H1 (cell line): ENCODE data around the gene DOCK6. TPM values are rescaled to one million over a fixed set of nuclear protein-coding genes. Genes with fewer than 3 reads are reported as not detected.

Source experiments
- CTCF ChIA-PET: fragments of 300-600 bp; sonication (Branson Sonifier 250); formaldehyde crosslinking; loops from one replicate; lab custom pipeline; 2021; ENCODE audit not compliant: partially characterized antibody; lab: Charles Lee
- POLR2A ChIA-PET: fragments of 300-600 bp; sonication (Branson Sonifier 250); formaldehyde crosslinking; loops from one replicate; lab custom pipeline; 2021; ENCODE audit warnings: inconsistent platforms; ENCODE audit not compliant: partially characterized antibody; lab: Charles Lee
- DNase-seq, 2 experiments: peaks; one replicate each; pipeline versions ENCODE4 v3.0.0 to v3.0.0-alpha.2; 2010 to 2022; ENCODE audit warnings: low spot score in 2 of 2, low read depth in 1 of 2, mixed read lengths in 1 of 2
- FAIRE-seq: peaks from 2 replicates; lab custom pipeline; 2011; peaks lifted over from hg19 to GRCh38; lab: Jason Lieb, UNC
- H2AFZ ChIP-seq: 2 replicates; pipeline ENCODE4 v1.8.1; 2012; ENCODE audit warnings: low read length, inconsistent platforms
- H2AK5ac ChIP-seq: 2 replicates; pipeline ENCODE4 v1.6.1; 2013; ENCODE audit warnings: low read depth, low read length
- H2BK120ac ChIP-seq: replicated peaks from 2 replicates; pipeline ENCODE3; 2013; ENCODE audit warnings: low read depth, low read length, inconsistent platforms
- H2BK12ac ChIP-seq: 2 replicates; pipeline ENCODE4 v1.6.1; 2013; ENCODE audit warnings: low read depth, low read length
- H2BK15ac ChIP-seq: 2 replicates; pipeline ENCODE4 v1.6.1; 2013; ENCODE audit warnings: low read length
- H2BK20ac ChIP-seq: 2 replicates; pipeline ENCODE4 v1.6.1; 2013; ENCODE audit warnings: low read length
- H2BK5ac ChIP-seq: 2 replicates; pipeline ENCODE4 v1.6.1; 2013; ENCODE audit warnings: low read depth, low read length
- H3K14ac ChIP-seq: 2 replicates; pipeline ENCODE4 v1.6.1; 2013; ENCODE audit warnings: inconsistent platforms; ENCODE audit not compliant: insufficient read length
- H3K18ac ChIP-seq: 2 replicates; pipeline ENCODE4 v1.6.1; 2013; ENCODE audit warnings: low read length; ENCODE audit errors: extremely low read depth
- H3K23ac ChIP-seq: 2 replicates; pipeline ENCODE4 v1.6.1; 2013; ENCODE audit warnings: inconsistent platforms; ENCODE audit not compliant: insufficient read length
- H3K23me2 ChIP-seq: 2 replicates; pipeline ENCODE4 v1.6.1; 2013; ENCODE audit warnings: low read depth, low read length
- H3K27ac ChIP-seq: 2 replicates; pipeline ENCODE4 v1.6.1; 2011; ENCODE audit warnings: low read depth, low read length, inconsistent platforms
- H3K27me3 ChIP-seq, 4 experiments: replicated peaks in 1 of 4; 1 replicate in 1 of 4; 2 replicates in 3 of 4; pipeline versions ENCODE4 v1.6.1 to v1.8.1; 2011 to 2013; ENCODE audit warnings: low read length in 3 of 4, mild to moderate bottlenecking in 3 of 4, inconsistent platforms in 2 of 4, mixed read lengths in 2 of 4, moderate library complexity in 1 of 4; ENCODE audit not compliant: control insufficient read depth in 3 of 4, insufficient read depth in 3 of 4; ENCODE audit errors: extremely low read depth in 1 of 4
- H3K36me3 ChIP-seq, 4 experiments: 2 replicates each; pipeline versions ENCODE4 v1.6.1 to v1.8.1; 2011 to 2013; ENCODE audit warnings: mild to moderate bottlenecking in 4 of 4, low read length in 3 of 4, moderate library complexity in 2 of 4, control low read depth in 1 of 4, inconsistent platforms in 1 of 4; ENCODE audit not compliant: insufficient read depth in 4 of 4, control insufficient read depth in 2 of 4
- H3K4ac ChIP-seq: replicated peaks from 2 replicates; pipeline ENCODE3; 2013; ENCODE audit warnings: low read length, low read depth, mixed read lengths, inconsistent platforms; ENCODE audit not compliant: insufficient read length
- H3K4me1 ChIP-seq, 4 experiments: replicated peaks in 1 of 4; 1 replicate in 1 of 4; 2 replicates in 3 of 4; pipeline versions ENCODE4 v1.6.1 to v1.8.1; 2011 to 2013; ENCODE audit warnings: low read length in 3 of 4, inconsistent platforms in 2 of 4, mixed read lengths in 1 of 4; ENCODE audit not compliant: insufficient read depth in 4 of 4, control insufficient read depth in 3 of 4
- H3K4me2 ChIP-seq, 2 experiments: 2 replicates each; pipeline versions ENCODE4 v1.6.1 to v1.8.1; 2011 to 2013; ENCODE audit warnings: low read depth in 2 of 2, low read length in 2 of 2, control low read depth in 1 of 2, inconsistent platforms in 1 of 2, mild to moderate bottlenecking in 1 of 2; ENCODE audit not compliant: insufficient read depth in 1 of 2
- H3K4me3 ChIP-seq, 4 experiments: fragments of 200-600, 300-600 bp in 1 of 4; sonication (generic), shearing (Covaris generic), sonication (Bioruptor Twin) in 1 of 4; 2 replicates each; pipeline versions ENCODE4 v1.5.1 to v1.8.1; 2011 to 2016; ENCODE audit warnings: low read length in 4 of 4, low read depth in 3 of 4, control low read depth in 2 of 4, inconsistent platforms in 2 of 4, mild to moderate bottlenecking in 2 of 4, mixed read lengths in 1 of 4, moderate library complexity in 1 of 4; ENCODE audit not compliant: insufficient read depth in 2 of 4; ENCODE audit errors: extremely low read depth in 1 of 4
- H3K56ac ChIP-seq: replicated peaks from 2 replicates; pipeline ENCODE3; 2013; ENCODE audit warnings: low read depth, mild to moderate bottlenecking, mixed read lengths, low read length, inconsistent platforms; ENCODE audit not compliant: insufficient read length
- H3K79me1 ChIP-seq: 2 replicates; pipeline ENCODE4 v1.6.1; 2013; ENCODE audit warnings: low read depth, low read length, control low read depth
- H3K79me2 ChIP-seq, 2 experiments: 2 replicates each; pipeline versions ENCODE4 v1.6.1 to v1.8.1; 2012 to 2013; ENCODE audit warnings: low read length in 2 of 2, mild to moderate bottlenecking in 2 of 2, inconsistent platforms in 1 of 2; ENCODE audit not compliant: insufficient read depth in 2 of 2, control insufficient read depth in 1 of 2
- H3K9ac ChIP-seq, 4 experiments: replicated peaks in 1 of 4; 1 replicate in 1 of 4; 2 replicates in 3 of 4; pipeline versions ENCODE4 v1.6.1 to v1.8.1; 2011 to 2013; ENCODE audit warnings: low read depth in 3 of 4, low read length in 3 of 4, control low read depth in 2 of 4, mild to moderate bottlenecking in 2 of 4, moderate library complexity in 2 of 4, inconsistent platforms in 1 of 4; ENCODE audit errors: extremely low read depth in 1 of 4
- H3K9me3 ChIP-seq, 2 experiments: 2 replicates each; pipeline versions ENCODE4 v1.6.1 to v1.8.1; 2012 to 2013; ENCODE audit warnings: mild to moderate bottlenecking in 2 of 2, moderate library complexity in 2 of 2, control low read depth in 1 of 2, inconsistent platforms in 1 of 2, low read depth in 1 of 2, low read length in 1 of 2, mixed read lengths in 1 of 2; ENCODE audit not compliant: insufficient read depth in 2 of 2
- H4K20me1 ChIP-seq, 2 experiments: replicated peaks in 1 of 2; 2 replicates each; pipeline versions ENCODE3 to v1.8.1; 2011 to 2013; ENCODE audit warnings: inconsistent platforms in 2 of 2, low read length in 2 of 2, mild to moderate bottlenecking in 1 of 2; ENCODE audit not compliant: insufficient read depth in 2 of 2, control insufficient read depth in 1 of 2
- H4K5ac ChIP-seq: 2 replicates; pipeline ENCODE4 v1.6.1; 2013; ENCODE audit warnings: low read length, low read depth, mixed read lengths, inconsistent platforms; ENCODE audit not compliant: insufficient read length
- H4K8ac ChIP-seq: 2 replicates; pipeline ENCODE4 v1.8.0; 2013; ENCODE audit warnings: mild to moderate bottlenecking, moderate library complexity, low read length, inconsistent platforms; ENCODE audit not compliant: insufficient read depth; ENCODE audit errors: extremely low read depth
- H4K91ac ChIP-seq: replicated peaks from 2 replicates; pipeline ENCODE3; 2013; ENCODE audit warnings: low read length, mixed read lengths, inconsistent platforms; ENCODE audit not compliant: insufficient read length
- MAX ChIP-seq: IDR thresholded peaks from 2 replicates; pipeline ENCODE4 v1.6.1; 2012; ENCODE audit warnings: inconsistent platforms
- WGBS, 2 experiments: shearing (Covaris generic) in 1 of 2; methylation state at CpG; one replicate each; pipeline versions ENCODE4 v1.1.6 to v1.1.7; 2013 to 2015; ENCODE audit warnings: low lambda C conversion rate in 2 of 2, mixed read lengths in 2 of 2, inconsistent platforms in 1 of 2, low coverage in 1 of 2, missing lambda C conversion rate in 1 of 2; ENCODE audit not compliant: insufficient replicate concordance in 2 of 2, insufficient coverage in 1 of 2, insufficient read length in 1 of 2; ENCODE audit errors: extremely low coverage in 1 of 2, missing lambda C conversion rate in 1 of 2; 5-methylcytosine and 5-hydroxymethylcytosine counted together
- long read RNA-seq, 2 experiments: library from RNA in 1 of 2; library from capped mRNA in 1 of 2; stranded (forward); transcript quantifications; one replicate each; pipeline ENCODE4 v2.0.0, GENCODE V29; 2021; ENCODE audit warnings: inconsistent platforms in 1 of 2
- polyA minus RNA-seq, 3 experiments: library from RNA; depleted of rRNA, polyadenylated mRNA; stranded (reverse); fragments of >200 nt; gene quantifications; 1 replicate in 2 of 3; 2 replicates in 1 of 3; pipeline ENCODE4 v1.2.3, GENCODE V29; 2011
- polyA plus RNA-seq, 7 experiments: library from polyadenylated mRNA; depleted of rRNA in 3 of 7; stranded (reverse) in 5 of 7; unstranded in 2 of 7; fragments of >200 nt in 5 of 7; fragments of 200-250 nt in 2 of 7; gene quantifications; 1 replicate in 5 of 7; 2 replicates in 1 of 7; 4 replicates in 1 of 7; pipeline versions ENCODE4 v1.2.1 to v1.2.3, GENCODE V29; 2011 to 2013; ENCODE audit warnings: missing spikeins in 2 of 7, mixed read lengths in 2 of 7
- total RNA-seq: library from RNA; stranded (reverse); fragmentation: NEBNext Ultra II Directional; extraction: Animal tissue kit (Norgen Biotek cat#: 25700); gene quantifications from 2 replicates; pipeline ENCODE4 v1.2.1, GENCODE V29; 2021

Gene DOCK6, protein sequence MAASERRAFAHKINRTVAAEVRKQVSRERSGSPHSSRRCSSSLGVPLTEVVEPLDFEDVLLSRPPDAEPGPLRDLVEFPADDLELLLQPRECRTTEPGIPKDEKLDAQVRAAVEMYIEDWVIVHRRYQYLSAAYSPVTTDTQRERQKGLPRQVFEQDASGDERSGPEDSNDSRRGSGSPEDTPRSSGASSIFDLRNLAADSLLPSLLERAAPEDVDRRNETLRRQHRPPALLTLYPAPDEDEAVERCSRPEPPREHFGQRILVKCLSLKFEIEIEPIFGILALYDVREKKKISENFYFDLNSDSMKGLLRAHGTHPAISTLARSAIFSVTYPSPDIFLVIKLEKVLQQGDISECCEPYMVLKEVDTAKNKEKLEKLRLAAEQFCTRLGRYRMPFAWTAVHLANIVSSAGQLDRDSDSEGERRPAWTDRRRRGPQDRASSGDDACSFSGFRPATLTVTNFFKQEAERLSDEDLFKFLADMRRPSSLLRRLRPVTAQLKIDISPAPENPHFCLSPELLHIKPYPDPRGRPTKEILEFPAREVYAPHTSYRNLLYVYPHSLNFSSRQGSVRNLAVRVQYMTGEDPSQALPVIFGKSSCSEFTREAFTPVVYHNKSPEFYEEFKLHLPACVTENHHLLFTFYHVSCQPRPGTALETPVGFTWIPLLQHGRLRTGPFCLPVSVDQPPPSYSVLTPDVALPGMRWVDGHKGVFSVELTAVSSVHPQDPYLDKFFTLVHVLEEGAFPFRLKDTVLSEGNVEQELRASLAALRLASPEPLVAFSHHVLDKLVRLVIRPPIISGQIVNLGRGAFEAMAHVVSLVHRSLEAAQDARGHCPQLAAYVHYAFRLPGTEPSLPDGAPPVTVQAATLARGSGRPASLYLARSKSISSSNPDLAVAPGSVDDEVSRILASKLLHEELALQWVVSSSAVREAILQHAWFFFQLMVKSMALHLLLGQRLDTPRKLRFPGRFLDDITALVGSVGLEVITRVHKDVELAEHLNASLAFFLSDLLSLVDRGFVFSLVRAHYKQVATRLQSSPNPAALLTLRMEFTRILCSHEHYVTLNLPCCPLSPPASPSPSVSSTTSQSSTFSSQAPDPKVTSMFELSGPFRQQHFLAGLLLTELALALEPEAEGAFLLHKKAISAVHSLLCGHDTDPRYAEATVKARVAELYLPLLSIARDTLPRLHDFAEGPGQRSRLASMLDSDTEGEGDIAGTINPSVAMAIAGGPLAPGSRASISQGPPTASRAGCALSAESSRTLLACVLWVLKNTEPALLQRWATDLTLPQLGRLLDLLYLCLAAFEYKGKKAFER (N-terminal part only)
- 44.1 and 54.7 TPM in 2 replicates for total RNA-seq
- polyA plus RNA-seq (2011; rRNA removed) = 25.5 and 48.4 TPM in 2 replicates
- 22.9 TPM for polyA plus RNA-seq (2011; cell fraction: cytosol; rRNA removed)
- 158 TPM for polyA plus RNA-seq (2011; cell fraction: nucleus; rRNA removed)
- 35.9 to 53.2 TPM (median 46.3 TPM) in 4 replicates for polyA plus RNA-seq (2012, experiment 1 of 2)
- polyA plus RNA-seq (2012, experiment 2 of 2) = 26.9 TPM
- polyA plus RNA-seq (2013, experiment 1 of 2) = 23.1 TPM
- polyA plus RNA-seq (2013, experiment 2 of 2) = 22.6 TPM
- polyA minus RNA-seq (2011; rRNA and poly(A)+ RNA removed) = 18.2 and 21.0 TPM in 2 replicates
- polyA minus RNA-seq (2011; cell fraction: cytosol; rRNA and poly(A)+ RNA removed) = 30.6 TPM
- polyA minus RNA-seq (2011; cell fraction: nucleus; rRNA and poly(A)+ RNA removed) = 42.2 TPM
- long read RNA-seq, experiment 1, partial matches to known transcripts = 7 of 9 reads
- long read RNA-seq, experiment 1, other reads (novel, unspliced or antisense) = 2 of 9 reads
- long read RNA-seq, experiment 2, partial matches to known transcripts = 0 of 2 reads
- long read RNA-seq, experiment 2, other reads (novel, unspliced or antisense) = 2 of 2 reads

DNA sequence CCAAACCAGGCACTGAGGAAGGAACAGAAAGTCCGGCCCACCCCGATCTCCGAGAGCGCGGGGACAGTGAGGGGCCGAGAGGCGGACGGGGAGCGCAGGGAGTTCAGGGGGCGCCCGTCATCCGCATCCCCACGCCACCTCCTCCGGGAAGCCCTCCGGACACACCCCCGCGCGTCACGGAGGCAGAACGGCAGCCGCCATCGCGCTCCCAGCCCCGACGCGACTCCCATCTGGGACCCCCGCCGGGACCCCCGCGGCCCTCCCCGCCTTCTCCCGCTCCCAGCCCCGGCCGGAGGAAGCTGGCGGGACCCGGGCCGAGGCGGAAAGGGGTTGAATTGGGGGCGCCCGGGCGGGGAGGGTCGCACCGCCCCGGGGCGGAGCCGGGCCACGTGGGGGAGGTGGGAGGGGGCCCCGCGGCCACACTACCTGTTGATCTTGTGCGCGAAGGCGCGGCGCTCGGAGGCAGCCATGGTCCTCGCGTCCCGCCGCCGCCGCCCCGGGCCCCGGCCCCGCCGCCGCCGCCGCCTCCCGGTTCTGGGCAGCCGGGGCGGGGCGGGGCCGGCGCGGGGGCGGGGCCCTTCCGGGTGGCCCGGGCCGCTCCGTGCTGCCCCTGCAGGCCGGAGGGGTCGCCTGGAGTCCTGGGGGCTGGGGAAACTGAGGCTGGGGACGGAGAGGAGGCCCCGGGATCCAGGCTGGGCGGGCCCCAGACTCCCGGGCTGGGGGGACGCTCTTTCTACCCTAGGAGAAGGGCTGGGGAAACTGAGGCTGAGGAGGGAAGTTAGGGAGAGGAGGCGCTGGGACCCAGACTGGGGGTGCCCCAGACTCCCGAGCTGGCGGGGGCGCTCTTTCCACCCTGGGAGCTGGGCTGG, at the start of gene DOCK6:
Gene DOCK6, minus strand, starts transcription at position 554 of the 869 bp plus-strand sequence. Its CDS starts 84 bp downstream, at position 470.
- Histone ChIP-seq H3K18ac (no peak within 1 kb of the TSS; the same call in 1 of the 2 replicates), H2BK120ac (no peak within 1 kb of the TSS), H3K36me3 (no peaks in the 10 kb centered on the region), H4K8ac (peak within 1 kb of the TSS; percentile 93), H3K79me1 (peaks cover 3% of the 10 kb centered on the region; the same call in 1 of the 2 replicates), H2BK15ac (no peak within 1 kb of the TSS), H4K20me1 (no peaks in the 10 kb centered on the region), H3K9me3 (no peaks in the 10 kb centered on the region), H3K56ac (no peak within 1 kb of the TSS), H3K4me2 (peak within 1 kb of the TSS; percentile 58 to 84), H3K4me3 (peak within 1 kb of the TSS; percentile 39 to 77 (median 72)), H4K91ac (peak within 1 kb of the TSS; percentile 65), H3K4ac (no peak within 1 kb of the TSS), H2BK12ac (no peak within 1 kb of the TSS), H4K5ac (peak within 1 kb of the TSS; percentile 65), H3K79me2 (peaks cover 0 to 6% of the 10 kb centered on the region in 2 experiments; a peak in 1 of 4 replicates), H2BK20ac (no peak within 1 kb of the TSS), H3K23me2 (no peaks in the 10 kb centered on the region; the same call in 1 of the 2 replicates), H2AFZ (no peak within 1 kb of the TSS), H3K4me1 (peaks cover 0 to 9% (median 3%) of the 10 kb centered on the region in 4 experiments; a peak in 5 of 7 replicates), H2BK5ac (peak within 1 kb of the TSS; percentile 49; the same call in 1 of the 2 replicates), H3K27ac (no peak within 1 kb of the TSS; the same call in 1 of the 2 replicates), H3K23ac (no peak within 1 kb of the TSS), H3K9ac (peak within 1 kb of the TSS; percentile 58 to 71 (median 68)), H2AK5ac (peak within 1 kb of the TSS; percentile 77; the same call in 1 of the 2 replicates), H3K14ac (no peak within 1 kb of the TSS), H3K27me3 (no peaks in the 10 kb centered on the region)
- WGBS, 2 experiments = 6% methylated on average over 29 of the region's 91 CpGs; no CpG with 5 or more reads in 1 of the 2 experiments
- DNase-seq = peak in 1 of 2 experiments; percentile 78
- ChIA-PET CTCF (interaction anchor here (0.6 to 1.4 kb wide), 6 partner anchors 12 to 85 kb away, joined by 3 to 4 read pairs (median 3); no protein-coding TSS in a partner anchor), POLR2A (interaction anchor here (0.6 to 1.9 kb wide), 7 partner anchors 10 to 190 kb away, joined by 3 to 5 read pairs (median 3); partner anchors contain the start of gene SWSAP1)
- no peak for FAIRE-seq
- TF ChIP-seq MAX = peak; percentile 38
